H9 (cell line): ENCODE data around the gene RTP3. TPM values are rescaled to one million over a fixed set of nuclear protein-coding genes. Genes with fewer than 3 reads are reported as not detected.

Source experiments
- DNase-seq: peaks from one replicate; pipeline ENCODE4 v3.0.0-alpha.2; 2017
- H2AFZ ChIP-seq: one replicate; pipeline ENCODE4 v1.6.1; 2013; ENCODE audit warnings: mild to moderate bottlenecking, low read length, control low read depth, moderate library complexity
- H2AK5ac ChIP-seq: 2 replicates; pipeline ENCODE4 v1.6.1; 2013; ENCODE audit warnings: low read length, control low read depth, mixed read lengths; ENCODE audit not compliant: insufficient read length
- H2BK120ac ChIP-seq: one replicate; pipeline ENCODE4 v1.6.1; 2013; ENCODE audit warnings: low read depth, mild to moderate bottlenecking, low read length, control low read depth, inconsistent platforms; ENCODE audit not compliant: poor library complexity, severe bottlenecking
- H2BK12ac ChIP-seq: 2 replicates; pipeline ENCODE4 v1.6.1; 2013; ENCODE audit warnings: low read length, control low read depth, mixed read lengths, low read depth; ENCODE audit not compliant: insufficient read length
- H2BK15ac ChIP-seq: 2 replicates; pipeline ENCODE4 v1.6.1; 2013; ENCODE audit warnings: low read depth, low read length, control low read depth
- H2BK20ac ChIP-seq: one replicate; pipeline ENCODE4 v1.6.1; 2013; ENCODE audit warnings: low read depth, mild to moderate bottlenecking, low read length, control low read depth, inconsistent platforms; ENCODE audit not compliant: poor library complexity, severe bottlenecking
- H2BK5ac ChIP-seq: 2 replicates; pipeline ENCODE4 v1.6.1; 2013; ENCODE audit warnings: low read length, control low read depth, mixed read lengths; ENCODE audit not compliant: insufficient read length
- H3K14ac ChIP-seq: 2 replicates; pipeline ENCODE4 v1.6.1; 2013; ENCODE audit warnings: low read length, control low read depth; ENCODE audit not compliant: insufficient read depth
- H3K18ac ChIP-seq: 2 replicates; pipeline ENCODE4 v1.6.1; 2013; ENCODE audit warnings: low read depth, mild to moderate bottlenecking, mixed read lengths, low read length, control low read depth; ENCODE audit not compliant: insufficient read length
- H3K23ac ChIP-seq: 2 replicates; pipeline ENCODE4 v1.6.1; 2013; ENCODE audit warnings: low read length, control low read depth, mixed read lengths, low read depth; ENCODE audit not compliant: insufficient read length
- H3K23me2 ChIP-seq: 2 replicates; pipeline ENCODE4 v1.6.1; 2013; ENCODE audit warnings: low read depth, mild to moderate bottlenecking, mixed read lengths, low read length, control low read depth; ENCODE audit not compliant: insufficient read length, poor library complexity, severe bottlenecking
- H3K27ac ChIP-seq: 2 replicates; pipeline ENCODE4 v1.5.1; 2013; ENCODE audit warnings: low read length, control low read depth, mixed read lengths, low read depth; ENCODE audit not compliant: insufficient read length
- H3K27me3 ChIP-seq: 2 replicates; pipeline ENCODE4 v1.6.1; 2013; ENCODE audit warnings: low read length, control low read depth, inconsistent platforms; ENCODE audit not compliant: insufficient read depth
- H3K4ac ChIP-seq: 2 replicates; pipeline ENCODE4 v1.6.1; 2013; ENCODE audit warnings: low read depth, mild to moderate bottlenecking, control low read depth, inconsistent platforms, low read length, moderate library complexity
- H3K4me1 ChIP-seq: 2 replicates; pipeline ENCODE4 v1.6.1; 2013; ENCODE audit warnings: low read length, control low read depth, inconsistent platforms; ENCODE audit not compliant: insufficient read depth
- H3K4me2 ChIP-seq: 2 replicates; pipeline ENCODE4 v1.6.1; 2013; ENCODE audit warnings: low read length, control low read depth, mixed read lengths; ENCODE audit not compliant: insufficient read length, insufficient read depth
- H3K56ac ChIP-seq: 2 replicates; pipeline ENCODE4 v1.6.1; 2013; ENCODE audit warnings: low read depth, mild to moderate bottlenecking, mixed read lengths, low read length, control low read depth; ENCODE audit not compliant: insufficient read length
- H3K79me1 ChIP-seq: 2 replicates; pipeline ENCODE4 v1.6.1; 2013; ENCODE audit warnings: low read depth, mild to moderate bottlenecking, moderate library complexity, low read length, control low read depth, inconsistent platforms; ENCODE audit not compliant: insufficient read depth, poor library complexity, severe bottlenecking
- H3K79me2 ChIP-seq: 2 replicates; pipeline ENCODE4 v1.6.1; 2013; ENCODE audit warnings: low read length, control low read depth, inconsistent platforms; ENCODE audit not compliant: insufficient read depth
- H3K9ac ChIP-seq: 2 replicates; pipeline ENCODE4 v1.6.1; 2013; ENCODE audit warnings: low read length, control low read depth, mixed read lengths; ENCODE audit not compliant: insufficient read length; ENCODE audit errors: extremely low read depth
- H3K9me3 ChIP-seq: one replicate; pipeline ENCODE4 v1.6.1; 2013; ENCODE audit warnings: low read depth, low read length, inconsistent platforms; ENCODE audit not compliant: control insufficient read depth
- H3T11ph ChIP-seq: one replicate; pipeline ENCODE4 v1.6.1; 2013; ENCODE audit warnings: mild to moderate bottlenecking, low read length, control low read depth, inconsistent platforms
- H4K20me1 ChIP-seq: one replicate; pipeline ENCODE4 v1.6.1; 2013; ENCODE audit not compliant: control insufficient read depth, insufficient read length, insufficient read depth
- H4K5ac ChIP-seq: 2 replicates; pipeline ENCODE4 v1.6.1; 2013; ENCODE audit warnings: low read depth, mild to moderate bottlenecking, mixed read lengths, low read length, control low read depth; ENCODE audit not compliant: insufficient read length
- H4K8ac ChIP-seq: replicated peaks from 2 replicates; pipeline ENCODE4 v1.6.1; 2013; ENCODE audit warnings: low read length, control low read depth, mixed read lengths, low read depth; ENCODE audit not compliant: insufficient read length
- H4K91ac ChIP-seq: 2 replicates; pipeline ENCODE4 v1.6.1; 2013; ENCODE audit warnings: low read depth, mild to moderate bottlenecking, moderate library complexity, mixed read lengths, low read length, control low read depth; ENCODE audit not compliant: insufficient read length
- H3K27ac Mint-ChIP-seq, 3 experiments: 2 replicates in 2 of 3; 3 replicates in 1 of 3; pipeline ENCODE4 v1.8.0; 2020 to 2021; ENCODE audit warnings: mixed read lengths in 3 of 3, mild to moderate bottlenecking in 1 of 3, moderate library complexity in 1 of 3
- H3K27me3 Mint-ChIP-seq: 2 replicates; pipeline ENCODE4 v1.8.0; 2021; ENCODE audit warnings: low read depth, mild to moderate bottlenecking, moderate library complexity, mixed read lengths
- H3K36me3 Mint-ChIP-seq, 3 experiments: 2 replicates in 2 of 3; 3 replicates in 1 of 3; pipeline ENCODE4 v1.8.0; 2020 to 2021; ENCODE audit warnings: low read depth in 3 of 3, mixed read lengths in 3 of 3; ENCODE audit not compliant: insufficient read depth in 1 of 3
- H3K4me1 Mint-ChIP-seq, 2 experiments: 2 replicates each; pipeline ENCODE4 v1.8.0; 2020; ENCODE audit warnings: mixed read lengths in 2 of 2
- H3K4me3 Mint-ChIP-seq, 2 experiments: 2 replicates in 1 of 2; 3 replicates in 1 of 2; pipeline ENCODE4 v1.8.0; 2020 to 2021; ENCODE audit warnings: mild to moderate bottlenecking in 2 of 2, mixed read lengths in 2 of 2, moderate library complexity in 1 of 2
- H3K9me3 Mint-ChIP-seq, 2 experiments: 2 replicates in 1 of 2; 3 replicates in 1 of 2; pipeline ENCODE4 v1.8.0; 2020; ENCODE audit warnings: mild to moderate bottlenecking in 2 of 2, mixed read lengths in 2 of 2, moderate library complexity in 1 of 2
- WGBS: extraction: QIAGEN DNeasy Blood & Tissue Kit; methylation state at CpG from one replicate; pipeline ENCODE4 v1.1.7; 2013; ENCODE audit warnings: missing lambda C conversion rate, low lambda C conversion rate, mixed read lengths; ENCODE audit not compliant: insufficient read length; ENCODE audit errors: extremely low coverage; 5-methylcytosine and 5-hydroxymethylcytosine counted together
- total RNA-seq: library from RNA; stranded (reverse); gene quantifications from 2 replicates; pipeline ENCODE4 v1.2.1, GENCODE V29; 2021
- TF ChIP-seq, protein P1 (sequence below): fragments of 200-600 bp; sonication (generic); conservative IDR thresholded peaks from 3 replicates; pipeline ENCODE4 v1.8.0; 2021; ENCODE audit warnings: antibody characterized with exemption, mild to moderate bottlenecking

The RTP3 gene
- total RNA-seq, 1 experiment from 2014 or later, result not detected

DNA sequence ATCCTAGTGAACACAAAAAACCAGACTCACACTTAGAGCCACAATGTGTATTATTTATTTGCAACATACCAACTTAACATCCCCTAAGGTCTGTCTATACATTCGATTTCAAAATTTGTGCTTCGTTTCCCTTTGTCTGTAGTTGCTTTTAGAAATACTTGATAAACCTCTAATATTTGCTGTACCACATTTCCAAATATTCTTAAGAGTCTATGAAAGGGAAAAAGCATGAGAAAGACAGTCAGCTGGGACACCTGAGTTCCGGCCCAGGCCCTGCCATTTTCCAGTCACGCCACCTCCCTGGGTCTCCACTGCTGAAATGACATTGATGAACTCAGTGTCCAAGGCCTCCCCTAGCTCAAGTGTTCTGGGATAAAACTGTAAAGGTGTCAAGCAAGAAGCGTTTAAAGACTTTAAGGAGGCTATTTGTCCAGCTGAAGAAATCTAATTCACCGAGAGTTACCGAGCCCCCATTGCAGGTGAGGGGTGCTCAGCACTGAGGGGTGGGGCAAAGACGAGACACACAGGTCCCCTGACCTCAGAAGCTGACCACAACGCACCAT is 41.7 kb downstream of the RTP3 start:
- no CpG with 5 or more reads among the region's 9 CpGs for WGBS
- H2BK12ac ChIP-seq, result no peak overlapping the region
- H2BK20ac ChIP-seq, result no peak overlapping the region
- H2BK15ac ChIP-seq, result no peak overlapping the region
- no peaks in the 10 kb centered on the region for H3K9me3 ChIP-seq
- no peak for DNase-seq
- H2AFZ ChIP-seq, result no peak overlapping the region
- H3K79me2 ChIP-seq, result no peaks in the 10 kb centered on the region
- no peak overlapping the region for H3K18ac ChIP-seq
- H3K23ac ChIP-seq, result no peak overlapping the region
- Mint-ChIP-seq H3K36me3 (0 out of 7 replicates have a peak, but pooled peaks cover 0 to 4% (median 0%) of the 10 kb centered on the region in 3 experiments), H3K27ac (peak overlapping the region in 2 of 3 experiments; percentile 73 to 86; a peak in 3 of 7 replicates), H3K4me1 (peaks cover 30% of the 10 kb centered on the region in 2 experiments), H3K9me3 (no peaks in the 10 kb centered on the region), H3K4me3 (no peak overlapping the region), H3K27me3 (no peaks in the 10 kb centered on the region)
- no peak overlapping the region for H4K8ac ChIP-seq
- no peak overlapping the region for H3K27ac ChIP-seq
- H2AK5ac ChIP-seq, result no peak overlapping the region
- H3K4ac ChIP-seq, result no peak overlapping the region
- H2BK120ac ChIP-seq, result no peak overlapping the region
- H3K23me2 ChIP-seq, result no peaks in the 10 kb centered on the region
- H3K4me1 ChIP-seq, result peaks cover 5% of the 10 kb centered on the region; the same call in 1 of the 2 replicates
- H3K9ac ChIP-seq, result no peak overlapping the region
- no peak overlapping the region for H4K5ac ChIP-seq
- H2BK5ac ChIP-seq, result no peak overlapping the region
- no peak overlapping the region for H3K4me2 ChIP-seq
- TF ChIP-seq, protein P1, sequence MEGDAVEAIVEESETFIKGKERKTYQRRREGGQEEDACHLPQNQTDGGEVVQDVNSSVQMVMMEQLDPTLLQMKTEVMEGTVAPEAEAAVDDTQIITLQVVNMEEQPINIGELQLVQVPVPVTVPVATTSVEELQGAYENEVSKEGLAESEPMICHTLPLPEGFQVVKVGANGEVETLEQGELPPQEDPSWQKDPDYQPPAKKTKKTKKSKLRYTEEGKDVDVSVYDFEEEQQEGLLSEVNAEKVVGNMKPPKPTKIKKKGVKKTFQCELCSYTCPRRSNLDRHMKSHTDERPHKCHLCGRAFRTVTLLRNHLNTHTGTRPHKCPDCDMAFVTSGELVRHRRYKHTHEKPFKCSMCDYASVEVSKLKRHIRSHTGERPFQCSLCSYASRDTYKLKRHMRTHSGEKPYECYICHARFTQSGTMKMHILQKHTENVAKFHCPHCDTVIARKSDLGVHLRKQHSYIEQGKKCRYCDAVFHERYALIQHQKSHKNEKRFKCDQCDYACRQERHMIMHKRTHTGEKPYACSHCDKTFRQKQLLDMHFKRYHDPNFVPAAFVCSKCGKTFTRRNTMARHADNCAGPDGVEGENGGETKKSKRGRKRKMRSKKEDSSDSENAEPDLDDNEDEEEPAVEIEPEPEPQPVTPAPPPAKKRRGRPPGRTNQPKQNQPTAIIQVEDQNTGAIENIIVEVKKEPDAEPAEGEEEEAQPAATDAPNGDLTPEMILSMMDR, result no peak
- H3K14ac ChIP-seq, result no peak overlapping the region
- no peak overlapping the region for H3K56ac ChIP-seq
- H3K27me3 ChIP-seq, result no peaks in the 10 kb centered on the region
- no peak overlapping the region for H3T11ph ChIP-seq
- H3K79me1 ChIP-seq, result no peaks in the 10 kb centered on the region
- no peaks in the 10 kb centered on the region for H4K20me1 ChIP-seq
- H4K91ac ChIP-seq, result no peak overlapping the region
